Activated CD4-positive, alpha-beta memory T cell treated with anti-CD3 and anti-CD28 coated beads, Interleukin-2, amount 10 ng/mL, durations not matched to agents 7 days and 5 days (primary cell): Measurements from ENCODE around the gene ABHD12. TPM values are rescaled to one million over a fixed set of nuclear protein-coding genes. Genes with fewer than 3 reads are reported as not detected.
"Not testable (repeated sequence)": the region's sequence is repeated elsewhere in the genome, so short reads cannot be mapped to it uniquely, and the experiment has no call there.

ENCODE experiments used
- CTCF ChIA-PET: fragments of 350-600 bp; sonication (Branson Sonifier 250); formaldehyde crosslinking; loops from one replicate; lab custom pipeline; 2021; ENCODE audit warnings: antibody characterized with exemption, inconsistent platforms; lab: Charles Lee
- POLR2A ChIA-PET: fragments of 350-600 bp; sonication (Branson Sonifier 250); formaldehyde crosslinking; loops from one replicate; lab custom pipeline; 2021; ENCODE audit warnings: antibody characterized with exemption; lab: Charles Lee
- DNase-seq: peaks from one replicate; pipeline ENCODE4 v3.0.0-alpha.2; 2020
- H3K27ac Mint-ChIP-seq: one replicate; pipeline ENCODE4 v1.8.0; 2021; ENCODE audit warnings: mild to moderate bottlenecking, mixed read lengths
- H3K27me3 Mint-ChIP-seq: one replicate; pipeline ENCODE4 v1.8.0; 2021; ENCODE audit warnings: mixed read lengths
- H3K36me3 Mint-ChIP-seq: one replicate; pipeline ENCODE4 v1.8.0; 2021; ENCODE audit warnings: low read depth, mixed read lengths
- H3K4me1 Mint-ChIP-seq: one replicate; pipeline ENCODE4 v1.8.0; 2021; ENCODE audit warnings: mixed read lengths
- H3K4me3 Mint-ChIP-seq: one replicate; pipeline ENCODE4 v1.8.0; 2021; ENCODE audit warnings: mild to moderate bottlenecking, mixed read lengths
- H3K9me3 Mint-ChIP-seq: one replicate; pipeline ENCODE4 v1.8.0; 2021; ENCODE audit warnings: mixed read lengths
- total RNA-seq, 2 experiments: library from RNA; stranded (reverse); gene quantifications; one replicate each; pipeline ENCODE4 v1.2.3, GENCODE V29; 2021

The ABHD12 gene
- total RNA-seq, 2 experiments from 2014 or later, result 30.8 to 31.7 TPM

DNA sequence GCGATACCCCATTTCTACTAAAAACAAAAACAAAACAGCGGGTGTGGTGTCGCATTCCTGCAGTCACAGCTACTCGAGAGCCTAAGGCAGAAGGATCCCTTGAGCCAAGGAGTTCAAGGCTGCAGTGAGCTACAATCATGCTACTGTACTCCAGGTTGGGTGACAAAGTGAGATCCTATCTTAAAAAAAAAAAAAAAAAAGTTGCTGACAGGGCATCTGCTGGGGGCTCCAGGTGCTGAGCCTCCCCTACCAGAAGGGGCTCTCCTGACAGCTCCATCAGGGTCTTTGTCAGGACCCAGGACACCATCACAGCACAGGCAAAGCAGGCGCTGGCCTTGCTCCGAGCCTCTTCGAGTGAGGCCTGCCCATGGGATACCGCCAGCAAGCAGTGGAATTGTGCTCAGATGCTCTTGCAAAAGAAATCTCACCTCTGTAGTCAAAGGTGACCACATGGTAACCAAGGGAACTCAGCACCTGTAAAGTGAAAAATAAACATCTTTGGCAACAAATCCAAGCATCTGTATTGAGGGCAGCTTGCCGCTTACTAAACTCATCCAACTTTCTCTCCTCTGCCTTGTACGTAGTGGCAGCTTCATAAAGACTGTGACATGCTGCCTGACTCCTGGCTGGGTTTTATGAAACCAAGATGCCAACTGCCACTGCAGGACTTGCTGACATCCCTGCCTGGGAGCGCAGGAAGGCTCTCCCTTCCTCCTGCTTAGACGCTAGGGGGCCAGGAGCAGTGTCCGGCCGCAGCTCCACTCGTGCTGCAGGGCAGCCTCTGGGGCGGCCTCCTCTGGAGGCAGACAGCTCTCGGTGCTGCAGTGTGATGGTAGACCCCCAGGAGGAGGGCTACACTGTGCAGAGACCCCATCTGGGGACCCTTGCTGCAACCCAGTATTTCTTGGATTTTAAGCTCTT is 75.9 kb downstream of the ABHD12 start:
- no peak for DNase-seq
- H3K4me3 Mint-ChIP-seq, result no peak overlapping the region
- ChIA-PET POLR2A (interaction anchor here (1.1 to 2.3 kb wide), 4 partner anchors 67 to 93 kb away, joined by 3 to 9 read pairs (median 4); partner anchors contain the start of genes ABHD12, GINS1 and PYGB), CTCF (interaction anchor here (0.9 kb wide), 1 partner anchor 20 kb away, joined by 3 read pairs; no protein-coding TSS in a partner anchor)
- no peaks in the 10 kb centered on the region for H3K27me3 Mint-ChIP-seq
- peaks cover 38% of the 10 kb centered on the region for H3K4me1 Mint-ChIP-seq
- H3K36me3 Mint-ChIP-seq, result peaks cover 2% of the 10 kb centered on the region
- no peak overlapping the region for H3K27ac Mint-ChIP-seq
- no peaks in the 10 kb centered on the region for H3K9me3 Mint-ChIP-seq

DNA sequence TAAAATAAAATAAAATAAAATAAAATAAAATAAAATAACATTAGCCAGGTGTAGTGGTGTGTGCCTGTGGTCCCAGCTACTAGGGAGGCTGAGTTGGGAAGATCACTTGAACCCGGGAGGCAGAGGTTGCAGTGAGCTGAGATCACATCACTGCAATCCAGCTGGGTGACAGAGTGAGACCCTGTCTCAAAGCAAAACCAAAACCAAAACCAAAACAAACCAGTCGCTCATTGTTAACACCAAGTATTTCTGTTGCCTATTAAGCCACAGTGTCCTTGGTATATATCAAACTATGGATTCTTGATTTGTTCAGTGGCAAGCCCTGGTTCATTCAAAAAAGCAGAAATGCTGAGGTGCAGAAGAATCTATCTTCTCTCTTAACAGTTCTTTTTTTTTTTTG is 77.0 kb downstream of the ABHD12 start:
- Mint-ChIP-seq H3K27me3 (no peaks in the 10 kb centered on the region), H3K4me3 (no peak overlapping the region), H3K9me3 (no peaks in the 10 kb centered on the region), H3K4me1 (peaks cover 48% of the 10 kb centered on the region), H3K36me3 (peaks cover 2% of the 10 kb centered on the region), H3K27ac (peak overlapping the region; percentile 56)
- ChIA-PET POLR2A (interaction anchor here (2.3 kb wide), 1 partner anchor 77 kb away, joined by 6 read pairs; the partner anchor contains the start of gene ABHD12), CTCF (no interaction called here)
- no peak for DNase-seq

DNA sequence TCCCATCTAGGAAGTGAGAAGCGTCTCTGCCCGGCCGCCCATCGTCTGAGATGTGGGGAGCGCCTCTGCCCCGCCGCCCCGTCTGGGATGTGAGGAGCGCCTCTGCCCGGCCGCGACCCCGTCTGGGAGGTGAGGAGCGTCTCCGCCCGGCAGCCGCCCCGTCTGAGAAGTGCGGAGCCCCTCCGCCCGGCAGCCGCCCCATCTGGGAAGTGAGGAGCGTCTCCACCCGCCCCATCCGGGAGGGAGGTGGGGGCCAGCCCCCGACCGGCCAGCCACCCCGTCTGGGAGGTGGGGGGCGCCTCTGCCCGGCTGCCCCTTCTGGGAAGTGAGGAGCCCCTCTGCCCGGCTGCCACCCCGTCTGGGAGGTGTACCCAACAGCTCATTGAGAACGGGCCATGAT is 77.9 kb downstream of the ABHD12 start:
- CTCF ChIA-PET, result interaction anchor here (3.8 kb wide), 1 partner anchor 86 kb away, joined by 22 read pairs; no protein-coding TSS in a partner anchor
- H3K4me1 Mint-ChIP-seq, result peaks cover 48% of the 10 kb centered on the region
- DNase-seq, result not testable (repeated sequence)

DNA sequence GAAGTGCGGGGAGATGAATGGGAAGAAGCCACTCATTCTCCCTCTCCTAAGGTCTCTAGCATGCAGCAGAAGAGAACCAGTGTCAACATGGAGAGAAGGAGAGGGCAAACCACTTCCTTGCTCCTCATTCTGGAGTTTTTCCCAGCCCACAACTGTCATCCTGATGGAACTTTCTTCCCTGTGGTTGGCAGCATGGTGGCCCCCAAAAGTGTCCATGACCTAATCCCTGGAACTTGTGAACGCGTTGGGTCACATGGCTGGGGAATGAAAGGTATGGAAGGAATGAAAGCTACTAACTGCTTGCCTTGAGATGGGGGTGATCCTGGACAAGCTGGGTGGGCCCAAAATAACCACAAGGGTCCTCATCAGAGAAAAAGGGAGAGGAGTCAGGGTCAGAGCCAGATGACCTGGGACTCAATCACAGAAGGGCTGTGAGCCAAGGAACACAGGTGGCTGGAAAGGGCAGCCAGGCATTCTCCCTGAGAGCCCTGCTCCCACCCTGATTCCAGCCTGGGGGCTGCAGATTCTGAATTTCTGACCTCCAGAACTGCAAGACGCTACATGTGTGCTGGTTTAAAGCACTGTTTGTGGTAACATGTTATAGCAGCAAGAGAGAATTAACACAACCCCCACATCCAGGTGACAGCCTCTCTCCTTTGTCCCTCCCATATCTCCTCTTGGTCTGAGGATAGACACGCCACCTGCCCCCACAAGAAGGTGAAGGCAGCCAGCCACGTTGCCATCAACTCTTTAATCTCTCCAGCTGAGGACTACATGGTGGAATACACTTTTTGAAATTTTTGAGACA is 79.5 kb downstream of the ABHD12 start:
- DNase-seq, result no peak
- POLR2A ChIA-PET, result interaction anchor here (2.0 kb wide), 1 partner anchor 96 kb away, joined by 7 read pairs; the partner anchor contains the start of gene GINS1
- H3K4me3 Mint-ChIP-seq, result peak overlapping the region; percentile 72

More for the DNA sequence above, 77.9 kb downstream of the ABHD12 start:
- POLR2A ChIA-PET, H3K27ac Mint-ChIP-seq, H3K27me3 Mint-ChIP-seq, H3K4me3 Mint-ChIP-seq, H3K9me3 Mint-ChIP-seq, H3K36me3 Mint-ChIP-seq: not testable (repeated sequence)

DNA sequence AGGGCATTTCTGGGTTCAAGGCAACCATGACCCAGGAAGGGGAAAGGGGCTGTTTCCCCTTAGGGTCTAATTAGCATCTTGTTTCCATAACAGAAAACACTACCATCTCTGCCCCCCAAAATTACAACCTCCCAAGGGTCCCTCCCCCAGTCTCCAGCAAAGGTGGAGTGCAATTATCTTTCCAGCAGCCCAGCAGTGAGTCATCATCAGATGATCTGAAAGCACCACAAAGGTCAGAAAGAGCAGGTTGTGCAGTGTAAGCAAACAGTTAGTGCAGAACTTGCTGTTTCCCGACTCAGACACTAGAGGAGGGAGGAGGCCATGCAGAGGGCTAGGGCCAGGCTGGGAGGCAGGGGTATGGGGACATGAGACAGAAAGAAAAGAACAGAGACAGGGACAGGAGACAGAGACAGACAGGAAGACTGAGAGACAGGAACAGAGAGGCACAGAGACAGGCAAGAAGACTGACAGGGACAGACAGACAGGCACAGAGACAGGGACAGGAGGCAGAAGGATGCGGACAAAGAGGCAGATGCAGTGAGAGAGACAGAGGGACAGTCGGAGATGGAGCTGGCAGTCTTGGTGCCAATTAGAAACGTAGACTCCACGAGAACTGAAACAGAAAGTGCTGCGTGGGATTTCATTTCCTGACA is 80.2 kb downstream of the ABHD12 start:
- POLR2A ChIA-PET, result interaction anchor here (2.0 kb wide), 1 partner anchor 97 kb away, joined by 7 read pairs; the partner anchor contains the start of gene GINS1
- peaks cover 43% of the 10 kb centered on the region for H3K4me1 Mint-ChIP-seq
- H3K27ac Mint-ChIP-seq, result peak overlapping the region; percentile 98
- DNase-seq, result peak; percentile 76
- no peaks in the 10 kb centered on the region for H3K9me3 Mint-ChIP-seq
- CTCF ChIA-PET, result interaction anchor here (1.1 to 3.8 kb wide), 2 partner anchors 88 to 98 kb away, joined by 3 to 22 read pairs; no protein-coding TSS in a partner anchor
- peaks cover 5% of the 10 kb centered on the region for H3K36me3 Mint-ChIP-seq
- H3K27me3 Mint-ChIP-seq, result no peaks in the 10 kb centered on the region
- H3K4me3 Mint-ChIP-seq, result peak overlapping the region; percentile 72

More for the DNA sequence above, 79.5 kb downstream of the ABHD12 start:
- no peaks in the 10 kb centered on the region for H3K9me3 Mint-ChIP-seq
- H3K27ac Mint-ChIP-seq, result peak overlapping the region; percentile 98
- H3K36me3 Mint-ChIP-seq, result peaks cover 5% of the 10 kb centered on the region
- no peaks in the 10 kb centered on the region for H3K27me3 Mint-ChIP-seq
- CTCF ChIA-PET, result interaction anchor here (1.1 to 3.8 kb wide), 2 partner anchors 87 to 97 kb away, joined by 3 to 22 read pairs; no protein-coding TSS in a partner anchor
- H3K4me1 Mint-ChIP-seq, result peaks cover 48% of the 10 kb centered on the region

DNA sequence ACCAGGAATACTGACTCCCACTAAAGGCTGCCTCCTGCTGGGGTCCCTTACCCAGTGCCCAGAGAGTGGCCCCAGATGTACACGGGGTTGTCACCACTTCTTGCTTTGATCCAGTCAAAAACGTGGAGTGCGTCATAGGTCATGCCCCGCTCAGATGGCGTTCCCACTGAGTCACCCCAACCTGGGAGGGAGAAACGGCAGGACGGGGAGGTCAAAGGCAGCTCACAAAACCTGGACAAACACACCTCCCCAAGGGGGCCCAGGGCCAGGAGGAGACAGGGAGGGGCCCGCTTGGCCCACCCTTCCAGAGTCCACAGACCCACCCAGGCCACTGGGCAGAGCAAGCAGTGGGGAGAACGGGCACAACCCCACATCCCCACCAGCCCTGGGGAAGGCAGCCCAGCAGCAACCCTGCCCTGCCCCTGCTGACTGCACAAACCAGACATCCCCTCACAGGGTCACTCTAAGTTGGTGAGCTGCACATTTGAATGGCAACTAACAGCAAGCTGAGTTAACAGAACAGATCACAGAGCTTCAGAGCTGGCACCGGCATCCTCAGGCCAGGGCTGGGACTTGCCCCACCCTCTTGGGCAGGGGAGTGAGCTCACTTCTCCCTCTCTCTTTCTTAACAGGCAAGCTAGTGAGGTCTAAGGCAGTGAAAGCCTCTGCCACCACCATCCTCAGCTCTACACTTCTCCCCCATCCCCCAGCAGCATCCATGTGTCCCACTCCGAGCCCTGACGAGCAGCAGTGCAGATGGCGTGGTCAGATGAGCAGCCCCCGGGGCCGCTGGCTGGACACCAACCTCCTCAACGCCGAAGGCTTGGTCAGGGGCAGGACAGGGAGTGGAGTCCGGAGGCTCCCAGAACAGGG is 81.0 kb downstream of the ABHD12 start:
- no peak overlapping the region for H3K4me3 Mint-ChIP-seq
- no peaks in the 10 kb centered on the region for H3K9me3 Mint-ChIP-seq
- H3K36me3 Mint-ChIP-seq, result peaks cover 5% of the 10 kb centered on the region
- peak overlapping the region; percentile 98 for H3K27ac Mint-ChIP-seq
- H3K27me3 Mint-ChIP-seq, result no peaks in the 10 kb centered on the region
- DNase-seq, result peak; percentile 28
- H3K4me1 Mint-ChIP-seq, result peaks cover 39% of the 10 kb centered on the region
- ChIA-PET POLR2A (interaction anchor here (0.6 kb wide), 2 partner anchors 10 to 81 kb away, joined by 3 read pairs; partner anchors contain the start of gene ABHD12), CTCF (interaction anchor here (0.6 to 3.8 kb wide), 2 partner anchors 89 to 93 kb away, joined by 3 to 22 read pairs; no protein-coding TSS in a partner anchor)

DNA sequence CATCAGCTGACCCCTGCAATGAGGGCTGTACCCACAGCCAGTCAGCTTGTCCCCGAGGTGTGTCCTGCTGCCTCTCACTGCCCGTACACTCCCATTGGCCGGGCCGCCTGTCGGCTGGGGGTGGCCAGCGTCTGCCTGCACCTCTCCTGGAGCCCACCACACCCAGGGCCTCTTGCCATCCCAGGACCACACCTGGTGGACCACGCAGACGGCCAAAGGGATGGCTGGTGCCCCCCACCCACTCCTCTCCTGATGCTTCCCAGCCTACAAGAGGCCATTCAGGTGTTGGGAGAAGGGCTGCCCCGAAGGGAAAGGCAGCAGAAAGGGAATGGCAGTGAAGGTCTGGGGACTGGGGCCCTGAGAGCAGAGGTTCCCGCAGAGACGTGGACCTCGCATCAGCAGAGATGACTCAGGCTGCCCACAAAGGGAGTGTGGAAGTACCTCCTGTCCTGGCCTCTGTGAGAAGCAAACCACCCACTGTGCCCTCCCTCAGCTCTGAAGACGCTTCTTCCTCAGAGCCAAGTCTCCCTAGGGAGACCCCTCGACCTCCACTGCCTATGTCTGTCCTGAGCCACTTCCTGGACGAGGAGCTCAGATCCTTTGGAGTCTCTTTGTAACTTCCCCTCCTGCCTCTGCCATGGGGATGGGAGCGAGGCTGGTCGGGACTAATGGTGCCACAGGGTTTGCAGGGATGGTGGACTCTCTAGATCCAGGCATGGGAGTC is 81.8 kb downstream of the ABHD12 start:
- Mint-ChIP-seq H3K4me3 (no peak overlapping the region), H3K9me3 (no peaks in the 10 kb centered on the region), H3K27ac (peak overlapping the region; percentile 52), H3K27me3 (no peaks in the 10 kb centered on the region), H3K36me3 (peaks cover 5% of the 10 kb centered on the region), H3K4me1 (peaks cover 35% of the 10 kb centered on the region)
- ChIA-PET POLR2A (no interaction called here), CTCF (interaction anchor here (3.8 kb wide), 1 partner anchor 89 kb away, joined by 22 read pairs; no protein-coding TSS in a partner anchor)
- DNase-seq, result no peak

DNA sequence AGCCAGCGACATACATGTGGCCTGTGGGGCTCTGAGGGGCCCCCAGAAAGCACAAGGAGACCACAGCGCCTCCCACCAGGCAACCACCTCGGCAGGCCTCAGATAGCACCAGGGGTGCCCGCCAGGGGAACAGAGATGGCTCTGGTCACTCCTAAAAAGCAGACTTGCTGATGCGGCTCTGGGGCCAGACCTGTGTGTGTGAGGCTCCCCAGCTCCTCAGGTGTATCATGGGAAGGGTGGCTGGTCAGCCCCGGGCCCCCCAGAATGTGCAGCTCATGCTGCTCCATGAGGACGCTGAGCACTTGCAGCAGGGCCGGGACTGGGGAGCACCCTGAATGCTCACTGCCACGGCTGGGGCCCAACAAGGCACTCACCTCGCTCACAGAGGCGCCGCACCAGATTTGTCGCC is 82.5 kb downstream of the ABHD12 start:
- Mint-ChIP-seq H3K27ac (no peak overlapping the region), H3K27me3 (no peaks in the 10 kb centered on the region)
- CTCF ChIA-PET, result no interaction called here

DNA sequence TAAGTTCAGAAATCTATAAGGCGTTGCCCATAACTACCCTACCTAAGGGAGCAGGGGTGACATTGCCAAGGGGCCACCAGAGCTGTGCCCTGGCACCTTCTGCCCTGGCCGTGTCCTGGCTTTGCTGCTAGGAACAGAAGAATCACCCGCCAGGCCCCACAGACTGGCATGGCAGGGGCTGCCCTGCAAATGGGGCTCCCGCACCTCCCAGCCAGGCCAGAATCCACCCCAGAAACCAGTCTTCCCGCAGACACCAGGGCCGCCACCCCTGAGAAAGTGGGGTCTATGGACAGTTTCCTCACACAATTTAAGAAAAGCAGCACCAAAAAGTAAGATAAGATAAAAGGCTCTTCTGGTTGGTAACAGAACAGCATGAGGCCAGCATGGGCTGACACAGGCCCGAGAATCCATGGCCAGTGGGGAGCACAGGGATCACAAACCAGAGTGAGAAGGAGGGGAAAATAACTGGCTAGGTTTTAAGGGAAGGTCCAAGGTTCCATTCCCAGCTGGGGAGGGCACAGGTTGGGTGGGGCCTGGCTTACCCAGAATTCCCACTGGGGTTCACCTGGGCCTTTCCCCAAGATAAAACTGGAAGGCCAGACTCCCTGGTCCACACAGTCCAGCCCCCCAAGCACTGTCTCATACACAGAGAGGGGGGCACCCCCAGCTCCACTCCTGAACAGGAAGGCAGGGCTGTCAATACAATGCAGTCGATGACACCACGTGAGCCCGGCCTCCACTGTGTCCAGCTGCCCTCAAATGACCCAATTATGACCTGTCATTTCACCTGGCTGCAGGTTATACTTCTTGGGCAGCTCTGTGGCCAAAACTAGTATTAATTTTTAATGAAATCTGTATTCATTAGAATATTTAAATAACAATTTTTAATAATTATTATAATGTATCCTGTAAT is 83.4 kb downstream of the ABHD12 start:
- CTCF ChIA-PET, result interaction anchor here (1.4 kb wide), 1 partner anchor 10 kb away, joined by 3 read pairs; no protein-coding TSS in a partner anchor
- no peak for DNase-seq
- Mint-ChIP-seq H3K27me3 (no peaks in the 10 kb centered on the region), H3K4me3 (no peak overlapping the region), H3K36me3 (peaks cover 5% of the 10 kb centered on the region), H3K27ac (no peak overlapping the region), H3K4me1 (peaks cover 31% of the 10 kb centered on the region), H3K9me3 (no peaks in the 10 kb centered on the region)
- POLR2A ChIA-PET, result no interaction called here

More for the DNA sequence above, 82.5 kb downstream of the ABHD12 start:
- DNase-seq, result no peak
- peaks cover 5% of the 10 kb centered on the region for H3K36me3 Mint-ChIP-seq
- H3K4me3 Mint-ChIP-seq, result no peak overlapping the region
- no peaks in the 10 kb centered on the region for H3K9me3 Mint-ChIP-seq
- POLR2A ChIA-PET, result no interaction called here
- peaks cover 31% of the 10 kb centered on the region for H3K4me1 Mint-ChIP-seq

DNA sequence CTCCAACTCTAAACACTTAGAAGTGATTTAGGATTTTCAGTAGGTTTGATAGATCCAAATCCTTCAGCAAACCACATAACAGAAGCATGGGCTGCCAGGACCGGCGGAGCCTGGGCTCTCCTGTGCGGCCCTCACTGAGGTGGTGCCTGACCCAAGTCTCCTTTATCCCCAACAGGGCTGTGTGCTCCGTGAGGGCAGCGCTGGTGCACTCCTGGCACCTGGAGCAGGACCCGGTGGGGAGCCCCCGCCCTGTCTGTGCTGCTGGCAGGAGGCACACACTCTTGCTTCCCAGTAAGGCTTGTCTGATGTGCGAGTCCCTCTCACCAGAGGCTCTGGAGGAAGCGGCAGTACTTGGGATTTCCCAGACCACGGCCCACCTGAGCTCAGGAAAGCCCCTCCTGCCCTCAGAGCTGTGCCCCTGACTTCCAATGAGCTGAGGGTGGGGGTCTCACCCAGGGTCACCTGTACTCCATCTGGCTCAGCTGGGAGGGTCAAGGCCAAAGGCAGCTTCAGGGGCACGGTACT is 86.5 kb downstream of the ABHD12 start:
- Mint-ChIP-seq H3K36me3 (peaks cover 5% of the 10 kb centered on the region), H3K27ac (no peak overlapping the region), H3K4me1 (peaks cover 4% of the 10 kb centered on the region), H3K9me3 (no peaks in the 10 kb centered on the region), H3K27me3 (no peaks in the 10 kb centered on the region), H3K4me3 (no peak overlapping the region)
- ChIA-PET CTCF (no interaction called here), POLR2A (no interaction called here)
- no peak for DNase-seq
